DLD1 (cell line): ENCODE data around the gene RACK1.

Source experiments
- in situ Hi-C: cut with HindIII; loops from 2 replicates; pipeline ENCODE4 v1.10.0; 2017; ENCODE audit warnings: low sequenced_read_pairs

Gene RACK1

DNA sequence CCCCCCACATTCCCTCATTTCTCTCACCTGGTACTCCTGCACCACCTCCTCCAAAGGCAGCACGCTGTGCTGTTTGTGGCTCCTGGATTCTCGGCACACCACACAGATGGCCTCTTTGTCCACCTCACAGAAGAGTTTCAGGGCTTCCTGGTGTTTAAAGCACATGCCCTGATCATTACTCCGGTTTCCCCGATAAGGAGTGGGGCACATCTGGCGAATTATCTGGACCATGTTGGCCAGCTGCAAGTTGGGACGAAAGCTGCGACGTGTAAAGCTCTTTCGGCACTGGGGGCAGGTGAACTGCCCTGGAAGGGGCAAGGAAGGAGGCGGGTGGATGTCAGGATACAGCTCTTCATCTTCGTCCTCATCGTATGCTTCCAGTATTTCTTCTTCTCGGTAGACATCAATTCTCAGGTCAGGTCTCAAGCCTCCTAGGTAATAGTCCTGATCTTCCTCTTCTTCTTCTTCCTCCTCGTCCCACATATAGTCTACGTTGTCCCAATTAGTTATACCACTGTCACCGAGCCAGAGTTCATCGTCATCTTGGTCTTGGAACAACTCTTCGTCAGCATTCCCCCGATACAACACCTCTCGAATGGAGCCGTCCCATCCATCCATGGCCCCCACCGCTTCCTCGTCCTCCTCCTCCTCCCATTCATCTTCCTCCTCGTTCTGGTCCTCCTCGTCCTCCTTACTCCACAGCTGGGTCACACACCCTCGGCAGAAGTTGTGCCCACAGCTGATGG, 16.4 kb upstream of the RACK1 start:
- in situ Hi-C loops, result no loop called here

DNA sequence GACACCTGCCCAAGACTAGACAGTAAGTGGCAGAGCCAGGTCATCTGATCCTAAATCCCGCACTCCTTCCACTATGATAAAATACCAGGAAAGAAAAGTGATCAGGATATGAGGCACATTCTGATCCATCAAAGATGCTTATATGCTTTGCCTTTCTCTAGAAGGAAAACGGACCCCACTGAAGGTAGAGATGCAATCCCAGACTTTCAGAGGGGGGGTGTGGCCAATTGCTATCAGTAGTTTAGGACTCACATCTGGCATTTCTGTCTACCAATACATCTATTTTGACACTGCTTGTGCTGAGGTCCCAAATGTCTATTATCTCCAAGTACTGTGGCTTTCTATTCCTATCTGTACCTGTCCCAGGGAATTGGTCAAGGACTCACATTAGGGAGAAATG, 15.6 kb upstream of the RACK1 start:
- in situ Hi-C loops, result no loop called here

DNA sequence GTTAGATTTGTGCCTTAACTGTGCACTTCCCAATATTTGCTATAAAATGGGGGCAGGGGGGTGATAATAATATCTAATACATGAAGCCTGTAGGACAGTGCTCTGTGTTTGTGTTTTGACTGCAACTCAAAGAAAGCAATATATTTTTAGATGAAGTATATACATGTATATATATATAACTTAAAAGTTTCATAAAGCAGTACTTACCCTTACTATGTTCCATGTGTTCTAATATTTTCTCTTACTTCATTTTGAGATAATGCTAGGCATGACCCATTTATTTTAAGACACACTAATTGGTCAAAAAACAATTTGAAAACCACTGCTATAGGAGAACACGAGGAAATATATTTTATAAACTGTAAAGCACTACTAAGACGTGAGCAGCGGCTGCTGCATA, 14.9 kb upstream of the RACK1 start:
- in situ Hi-C loops, result no loop called here

DNA sequence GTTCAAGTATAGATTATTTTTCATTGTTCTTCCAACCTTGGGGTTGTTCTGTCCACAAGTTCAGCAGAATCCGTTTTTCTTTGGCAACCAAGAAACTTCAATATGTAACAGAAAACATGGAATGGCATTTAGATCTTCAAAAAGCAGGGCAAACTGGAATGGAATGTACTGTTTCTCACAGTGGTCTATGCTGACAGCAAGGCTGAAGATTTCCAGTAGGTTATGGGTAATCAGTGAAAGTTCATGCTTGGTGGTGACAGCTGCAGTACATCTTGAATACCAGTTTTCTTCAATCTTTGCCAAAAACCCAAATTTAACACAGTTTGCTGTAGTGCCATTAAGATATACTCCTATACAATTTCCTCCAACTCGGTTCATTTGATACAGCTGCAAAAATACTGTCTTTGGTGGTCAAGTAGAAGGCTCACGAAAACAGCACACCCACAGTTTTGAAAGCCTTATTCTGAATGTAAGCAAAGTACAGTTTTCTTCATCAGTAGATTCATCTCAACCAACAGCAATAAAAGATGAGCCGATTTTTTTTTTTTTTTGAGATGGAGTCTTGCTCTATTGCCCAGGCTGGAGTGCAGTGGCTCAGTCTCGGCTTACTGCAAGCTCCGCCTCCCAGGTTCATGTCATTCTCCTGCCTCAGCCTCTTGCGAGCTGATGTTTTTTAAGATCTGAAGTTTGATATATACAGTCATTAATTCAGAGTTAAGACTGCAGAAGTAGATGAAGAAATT, 12.3 kb upstream of the RACK1 start:
- in situ Hi-C loops, result no loop called here

DNA sequence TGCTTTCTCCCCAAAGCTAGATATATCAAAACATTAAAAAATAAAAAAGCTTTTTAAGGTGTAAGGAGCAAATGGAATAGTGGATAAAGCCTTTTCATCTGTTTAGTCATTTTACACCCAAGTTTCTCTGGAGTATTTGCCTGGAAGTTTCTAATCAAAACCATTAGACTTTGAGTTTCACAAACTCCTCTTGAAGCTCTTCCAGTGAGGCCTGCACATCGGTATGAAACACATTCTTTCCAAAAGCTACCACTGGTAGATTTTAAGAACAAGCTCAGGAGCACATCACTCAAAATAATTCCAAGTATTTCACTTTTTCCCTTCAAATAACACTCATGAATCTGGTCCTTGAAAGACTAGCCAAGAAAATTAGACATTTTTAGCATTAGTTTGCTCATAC, 11.6 kb upstream of the RACK1 start:
- in situ Hi-C loops, result no loop called here

DNA sequence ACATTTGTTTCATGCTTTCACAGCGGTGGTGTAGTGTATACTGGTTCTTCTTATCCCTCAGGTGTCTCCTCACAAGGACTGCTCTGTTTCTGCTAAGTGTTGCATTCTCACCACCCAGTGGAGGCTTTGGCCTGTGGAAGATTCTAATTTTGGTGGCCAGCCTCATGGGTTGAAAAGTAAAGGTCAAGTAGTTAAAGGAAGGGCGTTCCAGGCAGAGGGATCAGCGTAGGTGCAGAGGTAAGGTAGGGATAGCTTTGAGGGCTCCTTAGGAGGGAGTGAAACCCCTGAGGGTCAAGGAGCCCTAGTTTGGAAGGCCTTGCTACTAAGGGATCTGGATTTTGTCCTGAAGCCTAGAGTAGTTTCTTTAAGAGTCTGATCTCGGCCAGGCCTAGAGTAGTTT, 4.6 kb upstream of the RACK1 start:
- in situ Hi-C loops, result no loop called here

DNA sequence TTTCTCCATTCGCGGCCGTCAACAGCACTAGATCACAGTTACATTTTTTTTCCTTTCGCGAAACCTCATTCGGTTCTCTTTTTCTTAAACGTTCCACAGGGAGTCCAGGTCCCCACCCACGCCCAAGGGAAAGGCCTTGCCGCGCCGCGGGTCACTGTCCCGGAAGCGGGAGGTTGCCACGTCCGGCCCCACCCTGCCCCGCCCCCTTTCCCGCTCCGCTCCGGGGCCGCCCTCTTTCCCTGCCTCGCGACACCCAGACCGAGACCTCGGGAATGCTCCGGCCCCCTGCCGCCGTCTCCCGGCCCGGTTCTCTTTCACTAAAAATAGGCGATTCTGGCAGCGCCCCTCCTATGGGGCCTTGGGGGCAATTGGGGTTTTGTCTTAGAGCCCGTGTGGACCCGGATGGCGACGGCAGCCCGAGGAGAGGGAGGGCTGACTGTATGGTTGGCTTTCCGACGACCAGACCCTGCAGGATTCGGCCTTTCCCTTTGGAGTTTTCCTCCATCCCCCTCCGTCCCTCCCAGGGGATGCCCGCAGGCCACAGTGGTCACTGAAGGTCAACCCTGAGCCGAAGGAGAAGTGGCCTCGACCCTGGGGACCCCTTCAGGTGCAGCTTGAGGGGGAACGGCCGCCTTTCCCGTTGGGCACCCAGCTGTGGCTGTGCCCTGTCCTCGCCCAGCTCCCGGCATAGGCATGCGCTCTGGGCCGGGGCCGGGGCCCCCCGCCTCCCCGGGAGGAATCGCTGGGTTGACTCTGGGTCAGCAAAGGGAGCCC, 2.8 kb upstream of the RACK1 start:
- in situ Hi-C loops, result no loop called here

DNA sequence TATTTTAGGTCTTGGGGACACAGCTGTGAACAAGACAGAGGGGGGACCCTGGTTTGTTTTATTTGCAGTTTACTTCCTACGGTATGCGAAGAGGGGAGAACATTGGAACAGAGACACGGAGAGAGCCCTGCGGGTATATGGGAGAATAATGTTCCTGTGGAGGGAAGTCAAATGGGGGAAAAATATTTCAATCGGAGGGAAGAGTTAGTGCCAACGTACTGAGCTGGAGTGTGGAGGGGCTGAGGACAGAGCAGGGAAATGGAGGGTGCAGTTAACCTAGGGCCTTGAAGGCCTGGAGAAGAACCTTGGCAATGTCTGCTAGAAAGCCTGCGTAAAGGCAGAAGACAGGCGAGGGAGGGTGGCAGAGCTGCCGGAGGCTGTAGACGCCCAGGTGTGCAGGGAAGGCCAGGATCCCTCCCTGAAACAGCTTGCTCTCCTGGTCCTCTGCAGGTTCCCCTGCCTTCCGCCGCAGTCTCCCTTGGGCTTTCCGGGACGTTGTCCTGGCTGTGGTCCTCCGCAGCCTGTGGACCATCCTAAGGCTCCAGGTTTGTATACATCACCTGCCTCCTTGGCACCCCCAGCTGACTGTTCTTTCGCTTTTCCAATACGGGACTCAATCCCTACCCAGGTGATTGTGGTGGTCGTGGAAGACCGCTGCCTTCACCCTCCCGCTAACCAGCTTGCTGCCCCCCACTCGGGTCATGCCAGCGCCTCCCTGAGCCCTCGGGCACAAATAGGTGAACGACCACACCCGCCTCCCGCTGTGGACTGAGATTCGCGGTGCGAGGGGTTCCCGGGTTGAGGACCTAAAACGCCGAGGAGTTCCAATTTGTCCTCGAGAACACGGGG, 1.9 kb upstream of the RACK1 start:
- in situ Hi-C loops, result no loop called here

DNA sequence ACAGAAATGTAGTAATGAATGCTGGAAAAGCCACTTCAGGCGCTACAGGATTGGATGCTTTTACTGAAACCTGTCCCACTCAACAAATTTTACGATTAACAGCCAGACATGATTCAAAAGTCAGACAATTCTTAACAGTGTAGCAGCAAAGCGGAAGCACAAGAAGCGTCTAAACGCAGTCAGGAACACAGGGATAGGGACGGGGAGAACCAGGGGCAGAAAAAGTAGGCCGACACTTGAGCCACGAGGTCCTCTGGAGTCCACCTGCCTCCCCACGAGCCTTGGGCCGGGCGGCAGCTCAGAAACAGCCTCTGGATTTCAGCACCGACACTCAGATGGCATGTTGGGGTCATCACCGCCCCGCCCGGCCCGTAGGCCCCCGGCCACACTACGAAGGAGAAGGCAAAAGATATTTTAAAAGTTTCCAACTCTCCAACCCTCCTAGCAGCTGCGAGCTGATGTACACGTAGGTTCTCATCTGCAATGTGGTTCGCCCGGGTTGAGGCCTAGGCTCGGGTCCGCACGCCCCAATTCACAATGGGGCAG, 615 bp downstream of the RACK1 start:
- in situ Hi-C loops, result no loop called here

DNA sequence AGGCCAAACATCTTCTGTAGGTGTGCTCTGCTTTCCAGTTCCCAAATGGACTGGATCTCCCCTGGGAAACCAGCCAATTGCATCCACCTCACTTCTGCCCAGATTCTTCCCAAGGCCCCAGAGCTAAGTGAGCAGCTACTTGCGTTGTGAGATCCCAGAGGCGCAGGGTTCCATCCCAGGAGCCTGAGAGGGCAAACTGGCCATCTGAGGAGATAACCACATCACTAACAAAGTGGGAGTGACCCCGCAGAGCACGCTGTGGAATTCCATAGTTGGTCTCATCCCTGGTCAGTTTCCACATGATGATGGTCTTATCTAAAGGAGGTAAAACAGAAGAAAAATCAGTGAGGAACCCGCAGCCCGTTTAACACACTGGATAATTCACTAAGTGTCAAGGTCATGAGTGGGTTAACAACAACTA, 1.7 kb downstream of the RACK1 start:
- in situ Hi-C loops, result no loop called here

DNA sequence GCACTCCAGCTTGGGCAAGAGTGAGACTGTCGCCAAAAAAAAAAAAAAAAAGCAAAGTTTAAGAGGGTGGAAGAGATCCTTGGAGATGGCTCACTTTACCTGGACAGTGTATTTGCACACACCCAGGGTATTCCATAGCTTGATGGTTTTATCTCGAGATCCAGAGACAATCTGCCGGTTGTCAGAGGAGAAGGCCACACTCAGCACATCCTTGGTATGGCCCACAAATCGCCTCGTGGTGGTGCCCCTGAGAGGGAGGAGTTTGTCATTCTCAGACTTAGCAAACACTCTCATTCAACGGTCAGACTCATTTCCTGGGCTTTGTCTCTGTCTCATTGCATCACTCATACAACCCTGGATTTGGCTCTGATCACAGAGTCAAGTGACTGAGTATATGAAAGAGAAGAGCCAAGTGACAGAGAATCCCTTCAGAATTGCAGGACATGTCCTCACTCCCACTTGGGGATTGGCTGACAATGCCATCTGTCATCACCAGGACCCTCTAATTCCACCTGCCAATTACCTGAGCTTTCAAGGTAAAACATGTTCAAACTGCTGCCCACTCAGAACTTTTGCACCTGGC, 2.2 kb downstream of the RACK1 start:
- in situ Hi-C loops, result no loop called here

DNA sequence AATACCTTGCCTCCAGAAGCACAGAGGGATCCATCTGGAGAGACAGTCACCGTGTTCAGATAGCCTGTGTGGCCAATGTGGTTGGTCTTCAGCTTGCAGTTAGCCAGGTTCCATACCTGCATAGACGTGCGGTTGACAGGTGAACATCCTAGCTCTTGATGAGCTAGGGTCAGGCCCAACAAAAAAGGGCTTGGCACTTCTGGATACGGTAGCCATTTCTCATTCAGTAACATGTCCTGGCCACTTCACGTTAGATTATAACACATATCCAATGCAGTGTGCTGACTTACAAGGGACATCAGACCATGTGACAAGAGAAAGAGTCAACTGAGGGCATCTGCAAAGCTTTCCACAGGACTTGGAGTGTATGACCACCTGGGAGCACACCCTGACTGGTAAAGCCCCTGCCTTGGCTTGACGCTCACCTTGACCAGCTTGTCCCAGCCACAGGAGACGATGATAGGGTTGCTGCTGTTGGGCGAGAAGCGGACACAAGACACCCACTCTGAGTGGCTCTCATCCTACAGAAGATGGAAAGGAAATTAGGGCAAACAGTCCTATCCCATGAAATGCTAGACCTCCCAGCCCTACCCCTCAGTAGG, 4.5 kb downstream of the RACK1 start:
- in situ Hi-C loops, result no loop called here

DNA sequence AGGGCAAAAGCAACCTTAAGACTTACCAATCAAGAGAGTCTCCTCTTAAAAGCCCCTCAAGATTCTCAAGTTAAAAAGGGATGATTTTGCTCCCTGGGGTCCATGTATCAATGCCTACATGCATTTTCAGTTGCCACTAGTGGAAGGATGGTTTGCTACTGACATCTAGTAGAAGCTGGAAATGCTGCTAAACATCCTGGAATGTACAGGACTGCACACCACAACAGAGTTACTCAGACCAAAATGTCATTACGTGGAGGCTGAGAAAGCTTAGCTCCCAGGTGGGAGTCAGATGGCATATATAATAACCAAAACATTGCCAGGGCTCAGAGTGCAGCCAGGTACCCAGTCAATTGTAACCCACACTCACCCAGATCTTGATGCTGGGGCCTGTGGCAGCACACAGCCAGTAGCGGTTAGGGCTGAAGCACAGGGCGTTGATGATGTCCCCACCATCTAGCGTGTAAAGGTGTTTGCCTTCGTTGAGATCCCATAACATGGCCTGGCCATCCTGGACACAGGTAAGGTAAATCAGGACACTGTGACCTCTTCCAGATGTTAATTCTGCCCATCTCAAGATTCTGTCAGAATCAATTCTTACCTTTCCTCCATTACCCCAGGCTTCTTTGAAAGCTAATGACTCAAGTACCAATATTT, 5.8 kb downstream of the RACK1 start:
- in situ Hi-C loops, result no loop called here

DNA sequence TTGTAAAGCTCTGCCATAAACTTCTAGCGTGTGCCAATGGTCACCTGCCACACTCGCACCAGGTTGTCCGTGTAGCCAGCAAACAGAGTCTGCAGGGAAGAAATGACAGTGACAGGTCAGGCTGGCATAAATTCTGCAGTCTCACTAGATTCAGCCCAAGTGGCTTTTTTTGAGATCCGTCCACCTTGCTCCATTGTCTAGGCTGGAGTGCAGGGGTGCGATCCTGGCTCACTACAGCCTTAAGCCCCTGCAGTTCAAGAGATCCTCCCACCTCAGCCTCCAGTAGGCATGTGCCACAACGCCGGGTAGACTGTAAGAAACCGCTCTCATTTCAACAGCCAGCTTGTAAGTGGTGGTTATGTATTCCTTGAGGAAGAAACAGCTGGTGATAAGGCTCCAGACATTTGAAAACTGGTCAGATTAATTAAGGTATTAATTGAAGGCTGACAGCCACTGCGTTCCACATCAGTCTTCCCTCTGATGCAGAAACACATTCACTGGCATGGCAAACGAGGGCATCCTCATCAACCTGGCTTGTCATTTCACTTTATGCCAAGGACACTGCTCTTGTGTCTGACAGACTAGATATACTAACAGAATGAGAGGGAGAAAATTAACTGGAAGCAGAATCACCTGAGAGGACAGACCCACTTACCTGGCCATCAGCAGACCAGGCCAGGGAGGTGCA, 6.6 kb downstream of the RACK1 start:
- in situ Hi-C loops, result no loop called here

DNA sequence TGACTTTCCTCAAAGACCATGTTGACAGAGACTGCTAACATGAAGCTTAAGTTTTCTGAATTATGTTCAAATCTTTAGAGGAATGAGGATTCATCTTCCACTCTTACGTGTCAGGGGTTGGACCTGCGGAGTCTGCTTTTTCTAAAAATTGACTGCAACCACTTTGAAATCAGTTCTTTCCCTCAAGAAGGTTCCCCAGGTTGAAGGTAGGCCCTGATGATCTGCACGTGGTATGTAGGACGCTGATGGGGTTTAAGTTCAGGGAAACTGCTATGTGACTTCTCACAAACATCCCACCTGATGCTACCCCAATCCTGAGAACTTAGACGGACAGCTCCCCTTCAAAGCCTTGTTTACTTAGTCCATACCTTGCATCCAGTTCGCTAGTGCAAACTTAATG, 7.2 kb downstream of the RACK1 start:
- in situ Hi-C loops, result no loop called here

DNA sequence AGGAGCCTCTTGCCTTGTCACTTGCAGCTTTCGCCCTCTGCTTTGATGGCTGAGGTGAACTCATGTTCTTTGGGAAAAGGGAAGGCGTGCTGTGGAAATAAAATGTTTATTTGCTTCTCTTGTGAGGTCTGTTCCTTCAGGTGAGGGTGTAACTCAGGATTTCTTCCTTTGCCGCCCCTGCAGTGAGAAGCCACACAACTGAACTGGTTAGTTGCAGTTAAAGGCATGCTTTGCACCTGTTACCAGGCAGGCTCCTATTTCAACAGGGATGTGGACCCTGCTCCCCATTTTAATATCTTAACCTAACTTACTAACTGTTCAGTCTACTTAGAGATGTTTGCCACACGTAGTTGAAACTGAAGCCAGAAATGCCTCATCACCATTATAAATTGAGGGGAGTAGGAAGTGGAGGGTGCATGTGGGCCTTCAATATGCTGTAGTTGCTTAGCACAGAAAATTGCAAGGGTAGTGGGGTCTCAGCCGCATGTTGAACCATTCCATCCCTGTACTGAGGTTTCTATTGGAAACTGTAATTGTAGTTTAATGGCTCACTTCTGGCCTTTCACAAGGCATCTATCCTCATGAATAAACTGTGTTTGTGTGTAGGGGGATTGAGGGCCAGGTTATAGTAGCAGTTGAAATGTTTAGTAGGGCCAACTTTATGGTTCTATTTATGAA, 7.9 kb downstream of the RACK1 start:
- in situ Hi-C loops, result no loop called here

DNA sequence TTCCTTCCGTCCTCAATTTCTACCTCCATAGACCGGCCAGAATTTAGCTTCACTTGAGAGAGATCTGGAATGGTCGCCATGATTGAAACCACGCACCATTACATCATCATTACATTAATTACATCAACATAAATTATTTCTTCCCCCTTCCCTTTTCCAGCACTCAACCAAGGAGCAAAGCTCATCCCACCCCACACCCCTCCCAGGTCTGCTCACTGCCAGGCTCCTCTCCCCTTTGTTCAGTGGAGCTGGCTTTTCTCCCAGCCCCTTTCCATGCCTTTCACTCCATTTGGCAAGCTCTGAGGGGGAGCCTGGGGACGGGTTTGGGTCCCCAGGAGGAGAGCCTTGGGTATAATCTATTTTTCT, 8.4 kb downstream of the RACK1 start:
- in situ Hi-C loops, result no loop called here
